Stimulated activated CD8-positive, alpha-beta memory T cell treated with anti-CD3 and anti-CD28 coated beads, Interleukin-15, amount 100 ng/mL, for 24 hours (primary cell): ENCODE measurements around the gene CT83.

Experiments
- DNase-seq: peaks from one replicate; pipeline ENCODE4 v3.0.0-alpha.2; 2020; ENCODE audit warnings: low read depth

The CT83 gene

GRCh38 chrX:116462822-116463221 lies at the start of gene CT83:
TSS of gene CT83 (minus strand) at chrX:116462976. CDS start at chrX:116462856, 120 bp downstream.
- no peak for DNase-seq

GRCh38 chrX:116499780-116500179 lies 37.0 kb upstream of the CT83 start:
- no peak for DNase-seq

- DNase-seq: no peak
Measured at GRCh38 chrX:116493271-116493670, 30.5 kb upstream of the CT83 start.

GRCh38 chrX:116490104-116490503 lies 27.3 kb upstream of the CT83 start:
- no peak for DNase-seq

- DNase-seq: no peak
Measured at GRCh38 chrX:116480059-116480458, 17.3 kb upstream of the CT83 start.

- no peak for DNase-seq
Measured at GRCh38 chrX:116449156-116449555, 13.6 kb downstream of the CT83 start.

- no peak for DNase-seq
Measured at GRCh38 chrX:116436358-116436816, 26.4 kb downstream of the CT83 start, which contains the start of gene SLC6A14. TSS of gene SLC6A14 (plus strand) at chrX:116436606. CDS start at chrX:116436710, 104 bp downstream.

GRCh38 chrX:116435597-116435996 lies 27.2 kb downstream of the CT83 start:
- DNase-seq: no peak

GRCh38 chrX:116427978-116428377 lies 34.8 kb downstream of the CT83 start:
- DNase-seq: no peak

GRCh38 chrX:116417968-116418367 lies 44.8 kb downstream of the CT83 start:
- no peak for DNase-seq

- DNase-seq: no peak
Measured at GRCh38 chrX:116417214-116417613, 45.6 kb downstream of the CT83 start.

GRCh38 chrX:116413273-116413672 lies 49.5 kb downstream of the CT83 start:
- DNase-seq: no peak
